ENCODE measurements around the gene CDH13.

The CDH13 gene

GRCh38 chr16:83622010-83622409 is 995.2 kb downstream of the CDH13 start:
- Histone ChIP-seq H3K27me3 (ENCODE audit: insufficient read depth, poor library complexity, severe bottlenecking) (no peaks in the 10 kb centered on the region), H3K4me3 (replicated peaks; ENCODE audit: insufficient read depth, low read length) (no peak overlapping the region), H3K27ac (replicated peaks) (no peak overlapping the region)
- no peak for DNase-seq (ENCODE audit: low read depth in 1 of 2, low spot score in 1 of 2)
- TF ChIP-seq GABPA (IDR thresholded peaks at IDR 0.05; ENCODE audit: low read depth) (no peak), POLR2AphosphoS5 (IDR thresholded peaks at IDR 0.05; ENCODE audit: low read depth) (no peak), SPI1 (IDR thresholded peaks at IDR 0.05; ENCODE audit: borderline replicate concordance, low read depth) (no peak), CTCF (IDR thresholded peaks at IDR 0.05; ENCODE audit: insufficient read depth, low read length) (no peak), REST (IDR thresholded peaks at IDR 0.05; ENCODE audit: insufficient replicate concordance, low read depth) (no peak)

DNA sequence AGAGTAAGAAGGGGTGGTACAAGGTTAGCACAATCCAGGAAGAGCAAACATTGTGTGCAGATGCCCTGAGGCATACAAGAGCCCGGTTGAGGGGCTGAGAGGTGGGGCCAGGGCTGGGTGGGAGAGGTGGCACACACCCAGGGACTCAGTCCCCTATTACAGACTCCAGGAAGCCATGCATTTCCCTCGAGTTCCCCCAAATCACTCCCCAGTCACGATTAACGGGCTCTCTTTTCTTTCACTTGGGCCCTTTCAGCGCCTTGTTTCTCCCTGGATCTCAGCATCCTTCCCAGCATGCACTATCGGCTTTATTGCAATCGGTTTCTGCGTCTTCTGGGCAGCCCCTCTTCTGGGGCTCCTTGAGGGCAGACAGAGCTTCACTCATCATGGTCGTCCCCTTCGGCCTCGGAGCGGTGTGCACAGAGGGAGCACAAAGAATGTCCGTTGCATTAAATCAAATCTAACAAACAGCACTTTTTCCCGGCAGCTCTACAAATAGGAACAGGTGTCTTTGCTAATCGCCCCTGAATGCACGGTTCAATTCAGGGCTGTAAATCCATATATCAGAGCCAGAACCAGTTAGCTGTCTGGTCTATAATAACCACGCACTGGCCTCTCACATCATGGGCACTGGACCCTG is 996.4 kb downstream of the CDH13 start:
- Histone ChIP-seq H3K27ac (replicated peaks) (no peak overlapping the region), H3K4me3 (replicated peaks; ENCODE audit: insufficient read depth, low read length) (no peak overlapping the region), H3K27me3 (ENCODE audit: insufficient read depth, poor library complexity, severe bottlenecking) (no peaks in the 10 kb centered on the region)
- TF ChIP-seq POLR2AphosphoS5 (IDR thresholded peaks at IDR 0.05; ENCODE audit: low read depth) (no peak), GABPA (IDR thresholded peaks at IDR 0.05; ENCODE audit: low read depth) (no peak), SPI1 (IDR thresholded peaks at IDR 0.05; ENCODE audit: borderline replicate concordance, low read depth) (no peak), REST (IDR thresholded peaks at IDR 0.05; ENCODE audit: insufficient replicate concordance, low read depth) (no peak), CTCF (IDR thresholded peaks at IDR 0.05; ENCODE audit: insufficient read depth, low read length) (no peak)
- no peak for DNase-seq (ENCODE audit: low read depth in 1 of 2, low spot score in 1 of 2)

- no peak overlapping the region for H3K4me3 ChIP-seq (replicated peaks; ENCODE audit: insufficient read depth, low read length)
- TF ChIP-seq POLR2AphosphoS5 (IDR thresholded peaks at IDR 0.05; ENCODE audit: low read depth) (no peak), REST (IDR thresholded peaks at IDR 0.05; ENCODE audit: insufficient replicate concordance, low read depth) (no peak), GABPA (IDR thresholded peaks at IDR 0.05; ENCODE audit: low read depth) (no peak), CTCF (IDR thresholded peaks at IDR 0.05; ENCODE audit: insufficient read depth, low read length) (no peak), SPI1 (IDR thresholded peaks at IDR 0.05; ENCODE audit: borderline replicate concordance, low read depth) (no peak)
- no peak for DNase-seq (ENCODE audit: low read depth in 1 of 2, low spot score in 1 of 2)
- H3K27ac ChIP-seq (replicated peaks): no peak overlapping the region
- H3K27me3 ChIP-seq (ENCODE audit: insufficient read depth, poor library complexity, severe bottlenecking): no peaks in the 10 kb centered on the region
These were observed 997.1 kb downstream of the CDH13 start for GRCh38 chr16:83623892-83624291.
